Endothelial cell of umbilical vein (primary cell): ENCODE results near the gene CAND2. TPM values are rescaled to one million over a fixed set of nuclear protein-coding genes. Genes with fewer than 3 reads are reported as not detected.

Source experiments
- BruUV-seq: library from RNA; stranded (reverse); fragments of 400-500 nt; replicated peaks from 2 replicates; lab custom pipeline; 2021; lab: Mats Ljungman, UMichigan
- CTCF ChIA-PET: fragments of 300-600, 350-600 bp; sonication (Branson Sonifier 250); formaldehyde crosslinking; loops from one replicate; lab custom pipeline; 2021; ENCODE audit warnings: antibody characterized with exemption, inconsistent platforms; lab: Charles Lee
- POLR2A ChIA-PET: fragments of 300-600, 350-600 bp; sonication (Branson Sonifier 250); formaldehyde crosslinking; loops from one replicate; lab custom pipeline; 2021; ENCODE audit warnings: antibody characterized with exemption, inconsistent platforms; lab: Charles Lee
- DNase-seq: peaks from one replicate; pipeline ENCODE4 v3.0.0-alpha.2; 2011; ENCODE audit warnings: low read depth, low spot score
- FAIRE-seq: peaks from 2 replicates; lab custom pipeline; 2011; peaks lifted over from hg19 to GRCh38; lab: Jason Lieb, UNC
- H2AFZ ChIP-seq: 2 replicates; pipeline ENCODE4 v1.6.0; 2012; ENCODE audit warnings: low read depth, low read length, control low read depth, inconsistent platforms
- H3K27ac ChIP-seq: 2 replicates; pipeline ENCODE4 v1.5.1; 2011; ENCODE audit warnings: low read depth, mild to moderate bottlenecking, control low read depth, low read length, moderate library complexity; ENCODE audit not compliant: insufficient read depth
- H3K27me3 ChIP-seq, 2 experiments: 2 replicates each; pipeline versions ENCODE4 v1.6.0 to v1.6.1; 2011; ENCODE audit warnings: low read length in 2 of 2, mixed read lengths in 1 of 2; ENCODE audit not compliant: control insufficient read depth in 2 of 2, insufficient read depth in 2 of 2
- H3K36me3 ChIP-seq, 2 experiments: 2 replicates in 1 of 2; 3 replicates in 1 of 2; pipeline ENCODE4 v1.5.1; 2011; ENCODE audit warnings: low read length in 2 of 2, mild to moderate bottlenecking in 1 of 2, moderate library complexity in 1 of 2; ENCODE audit not compliant: control insufficient read depth in 2 of 2, insufficient read depth in 2 of 2; ENCODE audit errors: extremely low read depth in 1 of 2
- H3K4me1 ChIP-seq: 3 replicates; pipeline ENCODE4 v1.5.1; 2011; ENCODE audit warnings: mild to moderate bottlenecking, low read length; ENCODE audit not compliant: control insufficient read depth, insufficient read depth; ENCODE audit errors: extremely low read depth
- H3K4me2 ChIP-seq: 2 replicates; pipeline ENCODE4 v1.6.1; 2011; ENCODE audit warnings: low read length, control low read depth, mixed read lengths; ENCODE audit not compliant: insufficient read depth
- H3K4me3 ChIP-seq, 3 experiments: fragments of 200-600 bp in 1 of 3; sonication (generic), shearing (Covaris generic) in 1 of 3; replicated peaks in 1 of 3; 2 replicates each; pipeline ENCODE4 v1.5.1; 2011 to 2016; ENCODE audit warnings: control low read depth in 3 of 3, low read length in 3 of 3, mild to moderate bottlenecking in 2 of 3, inconsistent platforms in 1 of 3, low read depth in 1 of 3, moderate library complexity in 1 of 3; ENCODE audit not compliant: insufficient read depth in 1 of 3
- H3K79me2 ChIP-seq: 2 replicates; pipeline ENCODE4 v1.6.0; 2012; ENCODE audit warnings: low read length, inconsistent platforms; ENCODE audit not compliant: control insufficient read depth, insufficient read depth
- H3K9ac ChIP-seq: replicated peaks from 2 replicates; pipeline ENCODE3; 2011; ENCODE audit warnings: low read length, control low read depth; ENCODE audit not compliant: insufficient read depth; ENCODE audit errors: extremely low read depth
- H3K9me1 ChIP-seq: replicated peaks from 3 replicates; pipeline ENCODE4 v1.6.0; 2011; ENCODE audit warnings: mild to moderate bottlenecking, low read length; ENCODE audit not compliant: control insufficient read depth, insufficient read depth; ENCODE audit errors: extremely low read depth
- H3K9me3 ChIP-seq: replicated peaks from 2 replicates; pipeline ENCODE4 v1.5.1; 2012; ENCODE audit warnings: low read length, inconsistent platforms; ENCODE audit not compliant: control insufficient read depth, insufficient read depth
- H4K20me1 ChIP-seq: replicated peaks from 2 replicates; pipeline ENCODE3; 2011; ENCODE audit warnings: mild to moderate bottlenecking, low read length; ENCODE audit not compliant: control insufficient read depth, insufficient read depth; ENCODE audit errors: extremely low read depth
- EZH2 ChIP-seq: IDR thresholded peaks from 2 replicates; pipeline ENCODE4 v1.6.1; 2012; ENCODE audit warnings: borderline replicate concordance, low read depth, mild to moderate bottlenecking, moderate library complexity, low read length, inconsistent platforms; ENCODE audit not compliant: severe bottlenecking
- FOS ChIP-seq: IDR thresholded peaks from 2 replicates; pipeline ENCODE4 v1.6.1; 2011; ENCODE audit warnings: mild to moderate bottlenecking, low read length, moderate library complexity, borderline replicate concordance; ENCODE audit not compliant: insufficient read depth
- JUN ChIP-seq: IDR thresholded peaks from 2 replicates; pipeline ENCODE4 v1.6.1; 2011; ENCODE audit warnings: borderline replicate concordance, low read depth; ENCODE audit not compliant: insufficient read length, insufficient read depth
- MYC ChIP-seq: IDR thresholded peaks from one replicate; pipeline ENCODE4 v1.6.1; 2011; ENCODE audit warnings: mild to moderate bottlenecking, low read depth, low read length
- POLR2A ChIP-seq: IDR thresholded peaks from 2 replicates; pipeline ENCODE4 v1.6.1; 2012; ENCODE audit warnings: low read depth, mild to moderate bottlenecking, control low read depth, low read length
- dilution Hi-C: fragments of 300-500 bp; cut with MboI; formaldehyde crosslinking; loops from one replicate; pipeline ENCODE4 v1.15.0; 2019; ENCODE audit warnings: low sequenced_read_pairs; ENCODE audit not compliant: extremely low pct_ligation_motif_present
- intact Hi-C: fragments of 100-400 bp; cut with micrococcal nuclease; formaldehyde crosslinking; loops from one replicate; pipeline ENCODE4 v1.10.0; 2022
- polyA plus RNA-seq, 4 experiments: library from polyadenylated mRNA; depleted of rRNA in 3 of 4; stranded (reverse) in 3 of 4; unstranded in 1 of 4; fragments of >200 nt; gene quantifications; 2 replicates each; pipeline versions ENCODE4 v1.2.1 to v1.2.3, GENCODE V29; 2011 to 2012; ENCODE audit warnings: missing spikeins in 1 of 4
- total RNA-seq: library from RNA; stranded (reverse); gene quantifications from 2 replicates; pipeline ENCODE4 v1.2.3, GENCODE V29; 2021
- TF ChIP-seq, protein P1 (sequence below): IDR thresholded peaks from 2 replicates; pipeline ENCODE4 v1.6.1; 2011; ENCODE audit not compliant: insufficient read depth, insufficient read length
- TF ChIP-seq, protein P2 (sequence below), 2 donors: IDR thresholded peaks; 1 replicate in 1 of 2; 2 replicates in 1 of 2; pipeline ENCODE4 v1.5.1; 2011; ENCODE audit warnings: low read length in 2 of 2, mild to moderate bottlenecking in 2 of 2, moderate library complexity in 2 of 2, control low read depth in 1 of 2, inconsistent platforms in 1 of 2, low read depth in 1 of 2; ENCODE audit not compliant: insufficient read depth in 1 of 2; ENCODE audit errors: extremely low read depth in 1 of 2

CAND2 gene
- total and polyA plus RNA-seq, 2 donors (not counting 3 experiments of a cell fraction or from before 2014, with no cell fraction given), result 7.1 to 11.0 TPM

DNA sequence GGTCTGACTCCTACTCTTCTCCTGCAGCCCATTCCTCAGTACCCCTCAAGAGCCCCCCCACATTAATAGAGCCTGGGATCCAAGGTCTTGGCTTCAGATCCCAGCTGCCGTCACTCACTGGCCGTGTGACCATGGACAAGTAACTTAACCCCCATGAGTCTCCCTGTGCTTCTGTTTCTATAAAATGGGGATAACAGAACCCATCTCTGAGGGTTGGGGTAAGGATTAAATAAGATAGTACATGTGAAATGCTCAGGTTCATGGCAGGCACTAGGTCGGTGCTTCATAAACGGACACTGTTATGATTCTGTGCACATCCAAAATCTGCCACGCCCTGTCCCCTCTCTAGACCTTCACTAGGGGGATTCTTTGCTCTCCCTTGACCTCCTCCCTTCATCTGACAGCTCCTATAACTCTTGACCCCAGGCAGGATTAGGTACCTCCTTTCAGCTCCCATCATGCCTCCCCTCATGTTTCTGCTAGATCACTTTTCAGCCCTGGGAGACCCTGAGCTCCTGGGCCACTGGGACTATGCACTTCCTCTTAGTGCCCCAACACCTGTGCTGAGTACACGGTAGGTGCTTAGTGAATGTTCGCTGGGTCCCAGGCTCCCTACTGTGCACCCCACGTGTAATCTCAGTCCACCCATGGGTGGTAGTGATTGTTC is 1.5 kb downstream of the CAND2 start:
- Histone ChIP-seq H3K4me1 (peaks cover 5% of the 10 kb centered on the region), H3K4me3 (no peak overlapping the region), H3K36me3 (no peaks in the 10 kb centered on the region), H4K20me1 (no peaks in the 10 kb centered on the region), H3K27ac (no peak overlapping the region), H3K9ac (no peak overlapping the region), H3K27me3 (no peaks in the 10 kb centered on the region), H3K79me2 (no peaks in the 10 kb centered on the region), H3K9me1 (no peaks in the 10 kb centered on the region), H3K9me3 (no peaks in the 10 kb centered on the region), H2AFZ (no peak overlapping the region), H3K4me2 (no peak overlapping the region)
- intact Hi-C loops, result no loop called here
- POLR2A ChIA-PET, result interaction anchor here (2.1 kb wide), 1 partner anchor 12 kb away, joined by 6 read pairs; no protein-coding TSS in a partner anchor
- no peak for DNase-seq
- CTCF ChIA-PET, result interaction anchor here (0.7 to 4.3 kb wide), 4 partner anchors 10 to 12 kb away, joined by 3 to 30 read pairs (median 10); no protein-coding TSS in a partner anchor
- dilution Hi-C loops, result no loop called here
- BruUV-seq, result no TSS peak
- no peak for FAIRE-seq
- no peak for TF ChIP-seq FOS
- TF ChIP-seq POLR2A, result no peak
- no peak for TF ChIP-seq JUN
- TF ChIP-seq, protein P1, sequence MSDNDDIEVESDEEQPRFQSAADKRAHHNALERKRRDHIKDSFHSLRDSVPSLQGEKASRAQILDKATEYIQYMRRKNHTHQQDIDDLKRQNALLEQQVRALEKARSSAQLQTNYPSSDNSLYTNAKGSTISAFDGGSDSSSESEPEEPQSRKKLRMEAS, result no peak
- TF ChIP-seq EZH2, result no peak
- TF ChIP-seq, protein P2, sequence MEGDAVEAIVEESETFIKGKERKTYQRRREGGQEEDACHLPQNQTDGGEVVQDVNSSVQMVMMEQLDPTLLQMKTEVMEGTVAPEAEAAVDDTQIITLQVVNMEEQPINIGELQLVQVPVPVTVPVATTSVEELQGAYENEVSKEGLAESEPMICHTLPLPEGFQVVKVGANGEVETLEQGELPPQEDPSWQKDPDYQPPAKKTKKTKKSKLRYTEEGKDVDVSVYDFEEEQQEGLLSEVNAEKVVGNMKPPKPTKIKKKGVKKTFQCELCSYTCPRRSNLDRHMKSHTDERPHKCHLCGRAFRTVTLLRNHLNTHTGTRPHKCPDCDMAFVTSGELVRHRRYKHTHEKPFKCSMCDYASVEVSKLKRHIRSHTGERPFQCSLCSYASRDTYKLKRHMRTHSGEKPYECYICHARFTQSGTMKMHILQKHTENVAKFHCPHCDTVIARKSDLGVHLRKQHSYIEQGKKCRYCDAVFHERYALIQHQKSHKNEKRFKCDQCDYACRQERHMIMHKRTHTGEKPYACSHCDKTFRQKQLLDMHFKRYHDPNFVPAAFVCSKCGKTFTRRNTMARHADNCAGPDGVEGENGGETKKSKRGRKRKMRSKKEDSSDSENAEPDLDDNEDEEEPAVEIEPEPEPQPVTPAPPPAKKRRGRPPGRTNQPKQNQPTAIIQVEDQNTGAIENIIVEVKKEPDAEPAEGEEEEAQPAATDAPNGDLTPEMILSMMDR (IDR thresholded peaks at IDR 0.05; ENCODE audit: extremely low read depth in 1 of 2, insufficient read depth in 1 of 2, low read depth in 1 of 2, low read length in 2 of 2), result no peak
- TF ChIP-seq MYC, result no peak
